ENCODE data around the gene P2RY10.
"Not testable (repeated sequence)": the region's sequence is repeated elsewhere in the genome, so short reads cannot be mapped to it uniquely, and the experiment has no call there.

Gene P2RY10, protein sequence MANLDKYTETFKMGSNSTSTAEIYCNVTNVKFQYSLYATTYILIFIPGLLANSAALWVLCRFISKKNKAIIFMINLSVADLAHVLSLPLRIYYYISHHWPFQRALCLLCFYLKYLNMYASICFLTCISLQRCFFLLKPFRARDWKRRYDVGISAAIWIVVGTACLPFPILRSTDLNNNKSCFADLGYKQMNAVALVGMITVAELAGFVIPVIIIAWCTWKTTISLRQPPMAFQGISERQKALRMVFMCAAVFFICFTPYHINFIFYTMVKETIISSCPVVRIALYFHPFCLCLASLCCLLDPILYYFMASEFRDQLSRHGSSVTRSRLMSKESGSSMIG

DNA sequence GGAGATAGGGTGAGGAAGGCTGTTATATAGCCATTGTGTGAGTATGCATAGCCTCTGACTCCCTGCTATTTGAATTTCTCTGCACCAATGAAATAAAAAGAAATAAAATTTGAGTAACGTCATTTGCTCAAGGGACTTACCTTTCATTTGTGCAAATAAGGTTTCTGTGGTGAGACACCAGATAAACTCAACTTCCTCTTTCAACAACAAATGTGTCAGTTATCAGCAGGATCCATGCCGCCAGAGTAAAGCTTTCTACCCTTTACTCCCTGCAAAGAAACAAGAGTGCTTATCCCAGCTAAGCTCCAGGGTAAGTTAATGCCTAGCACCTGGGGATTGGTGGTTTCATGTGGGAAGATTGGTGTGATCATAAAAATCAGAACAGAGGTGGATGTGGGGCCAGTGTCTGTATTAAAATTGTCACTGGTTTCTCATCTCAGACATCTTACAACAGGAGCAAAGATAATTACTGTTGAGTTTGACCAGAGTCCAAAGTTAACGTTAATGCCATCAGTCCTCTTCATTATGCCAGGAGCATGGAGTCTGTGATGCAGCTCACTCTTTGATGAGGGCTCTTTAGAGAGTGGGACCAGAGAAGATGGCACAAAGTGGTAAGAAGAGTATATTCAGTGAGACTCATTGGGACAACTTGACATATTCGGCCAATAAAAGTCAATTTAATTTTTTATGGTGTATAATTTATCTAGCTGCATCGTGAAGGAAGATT lies at the start of gene P2RY10:
TSS of gene P2RY10 (plus strand) at position 206 of the 727 bp plus-strand sequence. CDS start 15,130 bp downstream, outside the sequence.
- no peak for DNase-seq (ENCODE audit: low read depth)

GRCh38 chrX:78922754-78923153 lies 22.4 kb upstream of the P2RY10 start:
- DNase-seq (ENCODE audit: low read depth): no peak

DNA sequence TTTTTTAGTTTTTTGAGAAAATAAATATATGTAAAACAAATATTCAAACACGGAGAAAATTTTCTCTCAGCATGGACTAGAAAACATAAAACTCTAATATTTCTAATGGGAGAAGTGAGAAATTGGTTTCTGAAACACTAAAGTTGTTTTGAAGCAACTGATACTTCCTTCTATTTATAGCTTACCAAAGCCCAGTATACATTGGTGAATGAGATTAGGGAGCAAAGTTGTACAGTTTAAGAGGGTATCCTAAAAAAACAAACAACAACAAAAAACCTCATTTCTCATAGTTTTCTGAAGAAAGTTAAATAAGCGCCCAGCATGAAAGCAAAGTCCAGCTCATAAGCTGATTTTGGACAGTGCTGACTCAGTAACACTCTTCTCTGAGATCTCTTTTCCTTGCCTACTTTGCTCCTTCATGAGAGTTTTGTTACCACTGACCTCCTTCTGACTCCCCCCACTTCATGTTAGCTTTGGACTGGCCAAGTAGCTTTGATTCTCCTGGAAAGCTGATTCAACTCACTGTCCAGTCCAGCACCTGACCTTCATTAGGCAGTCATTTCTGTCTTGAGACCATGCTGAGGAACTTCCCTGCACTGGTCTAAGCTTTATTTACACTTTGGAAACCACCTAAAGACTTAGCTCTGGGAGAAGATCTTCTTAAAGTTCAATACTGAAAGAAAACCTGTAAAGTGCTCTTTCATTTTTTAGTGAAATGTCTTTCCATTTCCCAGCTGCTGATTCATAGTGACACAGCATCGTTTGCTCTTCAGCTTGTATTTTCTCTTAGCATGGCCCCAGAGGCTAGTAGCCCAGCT lies 21.8 kb upstream of the P2RY10 start:
- DNase-seq (ENCODE audit: low read depth): no peak

DNA sequence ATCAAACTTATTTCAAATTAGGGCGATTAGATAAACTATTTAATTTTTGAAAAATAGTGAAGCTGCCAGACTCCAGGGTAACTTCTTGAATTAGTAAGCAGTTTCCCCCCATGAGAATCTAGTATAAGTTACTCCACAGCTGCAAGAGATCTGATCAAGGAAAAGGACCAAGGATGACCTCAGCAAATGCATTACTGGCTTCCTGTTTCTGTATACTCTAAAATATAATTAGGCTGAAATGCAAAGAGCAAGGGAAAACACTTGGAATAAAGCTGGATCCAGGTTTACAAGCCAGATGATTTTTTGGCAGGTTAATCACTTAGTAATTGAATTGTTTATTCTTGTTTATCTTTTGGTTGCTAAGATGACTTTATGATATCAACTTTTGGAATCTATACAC lies 13.4 kb upstream of the P2RY10 start:
- DNase-seq (ENCODE audit: low read depth): no peak

DNA sequence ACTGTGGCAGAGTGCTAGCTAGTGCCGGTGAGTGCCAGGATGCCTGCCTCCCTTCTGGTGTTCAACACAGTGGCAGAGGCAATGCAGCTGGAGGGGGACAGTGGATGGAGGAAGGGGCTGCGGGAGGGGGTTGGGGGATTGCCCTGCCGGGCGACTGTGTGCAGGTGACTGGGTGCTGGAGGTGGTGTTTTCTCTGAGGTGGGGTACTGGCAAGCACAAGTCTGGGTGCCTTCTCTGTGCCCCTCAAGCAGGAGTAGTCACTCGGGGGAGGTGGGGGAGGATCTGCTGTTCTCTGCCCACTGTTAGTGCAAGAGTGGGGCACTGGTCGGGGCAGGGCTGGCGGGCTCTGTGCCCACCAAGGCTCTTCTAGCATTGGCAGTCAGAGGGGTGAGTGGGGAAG lies 10.3 kb upstream of the P2RY10 start:
- DNase-seq (ENCODE audit: low read depth): no peak

GRCh38 chrX:78944351-78944750 lies 840 bp upstream of the P2RY10 start:
- no peak for DNase-seq (ENCODE audit: low read depth)

GRCh38 chrX:78946178-78946931 lies 1.2 kb downstream of the P2RY10 start:
- no peak for DNase-seq (ENCODE audit: low read depth)

DNA sequence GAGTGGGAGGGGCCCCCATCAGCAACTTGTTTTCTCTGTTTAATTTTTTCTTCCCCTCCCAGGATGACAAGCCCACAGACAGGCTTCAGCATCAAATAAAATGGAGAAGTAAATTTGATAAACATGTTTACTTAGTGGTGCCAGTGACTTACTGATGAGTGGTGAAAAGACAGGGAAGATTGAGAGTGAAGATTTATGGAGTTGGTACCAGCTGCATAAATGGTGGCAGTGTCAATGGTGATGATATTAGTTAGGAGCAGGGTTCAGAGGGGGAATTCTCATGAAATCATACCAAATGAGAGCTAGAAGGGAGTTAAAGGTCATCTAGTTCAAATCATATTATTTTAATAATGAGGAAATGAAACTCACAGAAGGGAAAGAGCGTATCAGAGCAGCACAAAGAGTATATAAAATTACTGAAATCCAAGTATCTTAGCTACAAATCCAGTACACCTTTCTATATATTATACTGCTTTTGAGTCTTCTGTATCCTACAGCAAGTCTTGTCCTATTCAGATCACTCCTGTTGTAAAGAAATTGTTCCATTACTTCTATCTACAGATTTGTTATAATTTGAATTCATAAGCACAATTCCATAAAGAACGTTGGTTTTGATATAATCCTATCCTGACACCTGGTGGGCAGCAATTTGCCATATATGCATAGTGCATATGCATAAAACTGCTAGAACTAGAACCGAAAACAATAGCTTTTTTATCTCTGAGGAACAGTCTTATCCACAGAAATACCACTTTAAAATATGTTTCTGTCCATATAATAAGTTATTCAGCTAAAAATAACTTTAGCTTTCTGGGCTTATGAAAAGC lies 5.0 kb downstream of the P2RY10 start:
- no peak for DNase-seq (ENCODE audit: low read depth)

GRCh38 chrX:78957049-78957767 lies 12.0 kb downstream of the P2RY10 start:
- no peak for DNase-seq (ENCODE audit: low read depth)

DNA sequence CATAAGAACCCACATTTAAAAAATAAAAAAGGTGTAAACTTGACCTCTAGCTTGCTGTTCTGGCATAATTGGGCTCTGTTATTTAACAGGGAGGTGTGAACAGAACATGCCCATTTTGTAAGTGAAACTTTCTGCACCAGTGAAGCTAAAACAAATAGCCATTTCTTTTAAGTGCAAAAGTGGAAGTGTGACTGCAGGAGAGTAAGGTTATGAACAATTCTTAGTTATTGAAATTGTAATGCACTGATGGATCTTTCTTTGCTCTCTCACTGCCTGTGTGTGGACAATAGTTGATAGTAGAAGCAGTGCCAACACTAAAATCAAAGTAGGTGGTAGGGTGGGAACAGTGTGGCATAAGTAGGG lies 12.6 kb downstream of the P2RY10 start:
- DNase-seq (ENCODE audit: low read depth): no peak

GRCh38 chrX:78958419-78959116 lies 13.4 kb downstream of the P2RY10 start:
- no peak for DNase-seq (ENCODE audit: low read depth)

DNA sequence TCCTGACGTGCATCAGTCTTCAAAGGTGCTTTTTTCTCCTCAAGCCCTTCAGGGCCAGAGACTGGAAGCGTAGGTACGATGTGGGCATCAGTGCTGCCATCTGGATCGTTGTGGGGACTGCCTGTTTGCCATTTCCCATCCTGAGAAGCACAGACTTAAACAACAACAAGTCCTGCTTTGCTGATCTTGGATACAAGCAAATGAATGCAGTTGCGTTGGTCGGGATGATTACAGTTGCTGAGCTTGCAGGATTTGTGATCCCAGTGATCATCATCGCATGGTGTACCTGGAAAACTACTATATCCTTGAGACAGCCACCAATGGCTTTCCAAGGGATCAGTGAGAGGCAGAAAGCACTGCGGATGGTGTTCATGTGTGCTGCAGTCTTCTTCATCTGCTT lies 15.7 kb downstream of the P2RY10 start:
- no peak for DNase-seq (ENCODE audit: low read depth)

DNA sequence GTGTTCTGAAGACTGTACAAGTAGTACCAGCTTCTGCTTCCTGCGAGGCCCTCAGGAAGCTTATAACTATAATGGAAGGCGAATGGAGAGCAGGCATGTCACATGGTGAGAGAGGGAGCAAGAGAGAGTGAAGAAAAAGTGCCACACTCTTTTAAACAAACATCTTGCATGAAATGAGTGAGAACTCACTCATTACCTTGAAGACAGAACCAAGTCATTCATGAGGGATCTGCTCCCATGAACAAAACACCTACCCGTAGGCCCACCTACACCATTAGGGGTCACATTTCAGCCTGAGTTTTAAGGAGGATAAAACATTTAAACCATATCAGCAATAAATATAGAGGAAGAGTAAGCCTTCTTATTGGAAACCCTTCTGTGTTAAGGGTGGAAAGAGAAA lies 19.4 kb downstream of the P2RY10 start:
- no peak for DNase-seq (ENCODE audit: low read depth)

DNA sequence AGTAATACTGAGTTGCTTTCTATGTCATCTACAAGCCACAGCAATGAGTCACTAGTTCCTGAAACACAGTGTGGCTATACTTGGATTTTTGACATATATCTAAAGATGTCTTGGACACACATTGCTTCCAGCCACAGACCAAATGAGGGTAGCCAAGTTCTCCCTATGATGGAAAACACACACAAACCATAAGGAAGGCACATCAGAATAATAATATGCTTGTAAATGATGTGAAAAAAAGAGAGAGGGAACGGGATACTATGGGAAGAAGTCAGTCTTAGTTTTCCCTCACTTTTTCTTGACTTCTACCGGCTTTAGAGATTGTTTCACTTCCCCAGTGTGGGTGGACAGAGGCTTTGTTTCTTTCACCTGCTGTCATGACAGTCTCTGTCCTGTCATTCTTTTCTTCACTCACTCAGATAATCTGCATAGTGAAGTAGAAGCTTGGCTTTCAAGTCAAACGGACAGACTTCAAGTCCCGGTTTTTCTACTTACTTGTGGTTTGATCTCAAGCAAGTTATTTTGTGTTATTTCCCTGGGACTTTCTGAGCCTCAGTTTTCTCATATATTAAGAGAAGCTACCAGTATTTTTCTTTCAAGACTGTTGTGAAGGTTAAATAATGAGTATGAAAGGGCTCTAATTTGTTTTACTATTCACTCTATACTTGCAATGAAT lies 34.7 kb downstream of the P2RY10 start:
- no peak for DNase-seq (ENCODE audit: low read depth)

GRCh38 chrX:78989349-78989748 lies 44.2 kb downstream of the P2RY10 start:
- no peak for DNase-seq (ENCODE audit: low read depth)

DNA sequence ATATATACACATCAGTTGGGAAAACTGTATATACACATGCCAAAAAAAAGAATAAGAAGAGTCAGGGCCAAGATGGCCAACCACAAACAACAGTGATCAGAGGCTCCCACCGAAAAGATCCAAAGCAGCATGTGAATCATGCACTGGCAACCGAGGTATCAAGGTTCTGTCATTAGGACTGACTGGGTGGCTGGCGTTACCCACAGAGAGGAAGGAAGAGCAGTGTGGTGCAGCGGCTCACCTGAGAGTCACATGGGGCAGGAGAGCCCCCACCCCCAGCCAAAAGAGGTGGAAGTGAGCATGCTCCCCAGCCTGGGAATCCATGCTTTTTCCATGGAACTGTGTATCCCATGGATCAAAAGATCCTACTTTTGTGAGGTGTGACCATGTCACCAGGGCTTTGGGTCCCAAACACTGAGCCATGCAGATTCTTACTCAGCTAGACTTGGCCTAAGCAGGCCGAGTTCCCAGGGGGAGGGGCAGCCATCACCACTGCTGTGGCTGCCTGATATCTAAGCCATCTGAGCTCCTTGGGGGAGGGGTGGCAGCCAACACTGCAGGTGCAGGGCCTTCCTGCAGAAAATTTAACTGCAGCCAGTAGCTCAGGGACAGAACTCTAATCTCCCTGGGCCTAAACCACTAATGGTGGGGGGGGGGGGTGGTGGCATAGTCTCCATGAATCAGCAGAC lies 52.8 kb downstream of the P2RY10 start:
- no peak for DNase-seq (ENCODE audit: low read depth)

DNA sequence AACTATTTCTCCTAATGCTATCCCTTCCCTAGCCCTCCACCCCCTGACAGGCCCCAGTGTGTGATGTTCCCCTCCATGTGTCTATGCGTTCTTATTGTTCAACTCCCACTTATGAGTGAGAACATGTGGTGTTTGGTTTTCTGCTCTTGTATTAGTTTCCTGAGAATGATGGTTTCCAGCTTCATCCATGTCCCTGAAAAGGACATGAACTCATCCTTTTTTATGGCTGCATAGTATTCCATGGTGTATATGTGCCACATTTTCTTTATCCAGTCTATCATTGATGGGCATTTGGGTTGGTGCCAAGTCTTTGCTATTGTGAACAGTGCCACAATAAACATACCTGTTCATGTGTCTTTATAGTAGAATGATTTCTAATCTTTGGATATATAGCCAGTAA lies 62.3 kb downstream of the P2RY10 start:
- DNase-seq (ENCODE audit: low read depth): not testable (repeated sequence)

Measured in stimulated activated CD4-positive, alpha-beta T cell treated with anti-CD3 and anti-CD28 coated beads, Interleukin-2, amount 100 ng/mL, for 4 hours (primary cell).